DND-41 (cell line): Measurements from ENCODE around the gene EXOC3L2.

Source experiments
- ATAC-seq: fragments of 200-7000 bp; cut with Tn5 transposase; 3 replicates; pipeline ENCODE4 v1.9.1; 2021; ENCODE audit warnings: low read depth; ENCODE audit not compliant: insufficient read depth
- DNase-seq: peaks from one replicate; pipeline ENCODE4 v3.0.0-alpha.2; 2020
- H2AFZ ChIP-seq: 2 replicates; pipeline ENCODE4 v1.6.0; 2012; ENCODE audit warnings: low read depth, low read length
- H3K27ac ChIP-seq: 2 replicates; pipeline ENCODE4 v1.5.1; 2012; ENCODE audit warnings: low read length, inconsistent platforms
- H3K27me3 ChIP-seq: fragments of 200-600 bp; sonication (generic); 2 replicates; pipeline ENCODE4 v1.6.0; 2012; ENCODE audit warnings: low read length, mild to moderate bottlenecking, inconsistent platforms; ENCODE audit not compliant: insufficient read depth, poor library complexity
- H3K36me3 ChIP-seq: 2 replicates; pipeline ENCODE4 v1.5.1; 2012; ENCODE audit warnings: low read length, inconsistent platforms; ENCODE audit not compliant: insufficient read depth
- H3K4me1 ChIP-seq: 2 replicates; pipeline ENCODE4 v1.5.1; 2012; ENCODE audit warnings: mild to moderate bottlenecking, low read length; ENCODE audit not compliant: insufficient read depth
- H3K4me2 ChIP-seq: 2 replicates; pipeline ENCODE4 v1.6.0; 2012; ENCODE audit warnings: mild to moderate bottlenecking, moderate library complexity, low read length, inconsistent platforms; ENCODE audit not compliant: insufficient read depth
- H3K4me3 ChIP-seq, 2 experiments: fragments of 200-600 bp in 1 of 2; shearing (Covaris generic) in 1 of 2; 2 replicates each; pipeline ENCODE4 v1.5.1; 2012 to 2016; ENCODE audit warnings: inconsistent platforms in 2 of 2, low read length in 2 of 2, mild to moderate bottlenecking in 2 of 2, low read depth in 1 of 2, moderate library complexity in 1 of 2
- H3K79me2 ChIP-seq: 2 replicates; pipeline ENCODE4 v1.6.0; 2012; ENCODE audit warnings: low read length, inconsistent platforms; ENCODE audit not compliant: insufficient read depth
- H3K9ac ChIP-seq: 2 replicates; pipeline ENCODE4 v1.6.0; 2012; ENCODE audit warnings: low read depth, mild to moderate bottlenecking, inconsistent platforms, low read length, moderate library complexity
- H3K9me3 ChIP-seq: 2 replicates; pipeline ENCODE4 v1.5.1; 2012; ENCODE audit warnings: low read length, moderate library complexity, mild to moderate bottlenecking, inconsistent platforms; ENCODE audit not compliant: insufficient read depth, severe bottlenecking
- H4K20me1 ChIP-seq: 2 replicates; pipeline ENCODE4 v1.6.0; 2012; ENCODE audit warnings: low read length; ENCODE audit not compliant: insufficient read depth
- CTCF ChIP-seq: IDR thresholded peaks from 2 replicates; pipeline ENCODE4 v1.5.1; 2012; ENCODE audit warnings: borderline replicate concordance, low read length, moderate library complexity, mild to moderate bottlenecking; ENCODE audit not compliant: poor library complexity, severe bottlenecking; ENCODE audit errors: extremely low read depth
- EZH2 ChIP-seq: IDR thresholded peaks from 3 replicates; pipeline ENCODE4 v1.6.1; 2012; ENCODE audit warnings: borderline replicate concordance, low read depth, mild to moderate bottlenecking, moderate library complexity, low read length, inconsistent platforms; ENCODE audit not compliant: severe bottlenecking

The EXOC3L2 gene

GRCh38 chr19:45245826-45246225 lies 619 bp upstream of the EXOC3L2 start:
- no peaks in the 10 kb centered on the region for H3K27me3 ChIP-seq
- TF ChIP-seq CTCF (no peak), EZH2 (no peak)
- no peak overlapping the region for H3K4me2 ChIP-seq
- H4K20me1 ChIP-seq = no peaks in the 10 kb centered on the region
- H3K4me3 ChIP-seq = no peak overlapping the region
- DNase-seq (no peak), ATAC-seq (no peak)
- H3K9me3 ChIP-seq = no peaks in the 10 kb centered on the region
- peaks cover 17% of the 10 kb centered on the region for H3K4me1 ChIP-seq
- no peak overlapping the region for H3K9ac ChIP-seq
- no peaks in the 10 kb centered on the region for H3K79me2 ChIP-seq
- H2AFZ ChIP-seq = no peak overlapping the region
- no peak overlapping the region for H3K27ac ChIP-seq
- H3K36me3 ChIP-seq = no peaks in the 10 kb centered on the region

- Histone ChIP-seq H3K9me3 (no peaks in the 10 kb centered on the region), H3K79me2 (no peaks in the 10 kb centered on the region), H3K4me1 (peaks cover 9% of the 10 kb centered on the region), H3K36me3 (no peaks in the 10 kb centered on the region), H3K4me3 (no peak overlapping the region), H3K4me2 (no peak overlapping the region), H2AFZ (no peak overlapping the region), H4K20me1 (no peaks in the 10 kb centered on the region), H3K27me3 (no peaks in the 10 kb centered on the region), H3K27ac (no peak overlapping the region), H3K9ac (no peak overlapping the region)
- TF ChIP-seq CTCF (no peak), EZH2 (no peak)
- DNase-seq (no peak), ATAC-seq (no peak)
Observed at GRCh38 chr19:45244133-45244794, 943 bp downstream of the EXOC3L2 start.

GRCh38 chr19:45243144-45243732 lies 2.0 kb downstream of the EXOC3L2 start:
- H3K4me3 ChIP-seq = no peak overlapping the region
- H3K27me3 ChIP-seq = no peaks in the 10 kb centered on the region
- ATAC-seq = no peak
- H3K4me2 ChIP-seq = no peak overlapping the region
- no peak overlapping the region for H3K27ac ChIP-seq
- no peaks in the 10 kb centered on the region for H3K79me2 ChIP-seq
- H2AFZ ChIP-seq = no peak overlapping the region
- no peaks in the 10 kb centered on the region for H4K20me1 ChIP-seq
- H3K4me1 ChIP-seq = no peaks in the 10 kb centered on the region
- no peak for TF ChIP-seq EZH2
- TF ChIP-seq CTCF = no peak
- no peaks in the 10 kb centered on the region for H3K36me3 ChIP-seq
- no peaks in the 10 kb centered on the region for H3K9me3 ChIP-seq
- DNase-seq = no peak
- no peak overlapping the region for H3K9ac ChIP-seq

- H3K4me3 ChIP-seq = no peak overlapping the region
- H3K9ac ChIP-seq = no peak overlapping the region
- no peak overlapping the region for H3K4me2 ChIP-seq
- no peaks in the 10 kb centered on the region for H3K79me2 ChIP-seq
- no peak overlapping the region for H3K27ac ChIP-seq
- DNase-seq (no peak), ATAC-seq (no peak)
- H3K4me1 ChIP-seq = no peaks in the 10 kb centered on the region
- no peak overlapping the region for H2AFZ ChIP-seq
- H3K36me3 ChIP-seq = no peaks in the 10 kb centered on the region
- no peaks in the 10 kb centered on the region for H3K9me3 ChIP-seq
- no peaks in the 10 kb centered on the region for H4K20me1 ChIP-seq
- no peaks in the 10 kb centered on the region for H3K27me3 ChIP-seq
- no peak for TF ChIP-seq CTCF
- TF ChIP-seq EZH2 = no peak
Observed at GRCh38 chr19:45238556-45238955, 6.7 kb downstream of the EXOC3L2 start.
